ENCODE measurements around the gene RMI1.
"Not testable (repeated sequence)": the region's sequence is repeated elsewhere in the genome, so short reads cannot be mapped to it uniquely, and the experiment has no call there.

RMI1 gene

GRCh38 chr9:84001621-84002020 lies 21.0 kb downstream of the RMI1 start:
- H3K4me3 ChIP-seq (ENCODE audit: low read length) = no peak overlapping the region
- no peak for DNase-seq (ENCODE audit: low read depth)
- TF ChIP-seq, protein P1, sequence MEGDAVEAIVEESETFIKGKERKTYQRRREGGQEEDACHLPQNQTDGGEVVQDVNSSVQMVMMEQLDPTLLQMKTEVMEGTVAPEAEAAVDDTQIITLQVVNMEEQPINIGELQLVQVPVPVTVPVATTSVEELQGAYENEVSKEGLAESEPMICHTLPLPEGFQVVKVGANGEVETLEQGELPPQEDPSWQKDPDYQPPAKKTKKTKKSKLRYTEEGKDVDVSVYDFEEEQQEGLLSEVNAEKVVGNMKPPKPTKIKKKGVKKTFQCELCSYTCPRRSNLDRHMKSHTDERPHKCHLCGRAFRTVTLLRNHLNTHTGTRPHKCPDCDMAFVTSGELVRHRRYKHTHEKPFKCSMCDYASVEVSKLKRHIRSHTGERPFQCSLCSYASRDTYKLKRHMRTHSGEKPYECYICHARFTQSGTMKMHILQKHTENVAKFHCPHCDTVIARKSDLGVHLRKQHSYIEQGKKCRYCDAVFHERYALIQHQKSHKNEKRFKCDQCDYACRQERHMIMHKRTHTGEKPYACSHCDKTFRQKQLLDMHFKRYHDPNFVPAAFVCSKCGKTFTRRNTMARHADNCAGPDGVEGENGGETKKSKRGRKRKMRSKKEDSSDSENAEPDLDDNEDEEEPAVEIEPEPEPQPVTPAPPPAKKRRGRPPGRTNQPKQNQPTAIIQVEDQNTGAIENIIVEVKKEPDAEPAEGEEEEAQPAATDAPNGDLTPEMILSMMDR (conservative IDR thresholded peaks at IDR 0.05; ENCODE audit: low read depth, low read length) = no peak

DNA sequence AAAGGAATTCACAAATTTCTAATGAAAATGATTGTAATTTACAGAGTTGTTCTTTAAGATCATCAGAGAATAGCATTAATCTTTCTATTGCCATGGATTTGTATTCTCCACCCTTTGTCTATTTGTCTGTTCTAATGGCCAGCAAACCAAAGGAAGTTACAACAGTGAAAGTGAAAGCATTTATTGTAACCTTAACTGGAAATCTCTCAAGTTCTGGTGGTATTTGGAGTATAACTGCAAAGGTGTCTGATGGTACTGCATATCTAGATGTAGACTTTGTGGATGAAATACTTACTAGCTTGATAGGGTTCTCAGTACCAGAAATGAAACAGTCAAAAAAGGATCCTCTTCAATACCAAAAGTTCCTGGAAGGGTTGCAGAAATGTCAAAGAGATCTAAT lies 21.7 kb downstream of the RMI1 start:
- TF ChIP-seq, protein P1 (conservative IDR thresholded peaks at IDR 0.05; ENCODE audit: low read depth, low read length) = no peak
- H3K4me3 ChIP-seq (ENCODE audit: low read length) = no peak overlapping the region
- DNase-seq (ENCODE audit: low read depth) = no peak

DNA sequence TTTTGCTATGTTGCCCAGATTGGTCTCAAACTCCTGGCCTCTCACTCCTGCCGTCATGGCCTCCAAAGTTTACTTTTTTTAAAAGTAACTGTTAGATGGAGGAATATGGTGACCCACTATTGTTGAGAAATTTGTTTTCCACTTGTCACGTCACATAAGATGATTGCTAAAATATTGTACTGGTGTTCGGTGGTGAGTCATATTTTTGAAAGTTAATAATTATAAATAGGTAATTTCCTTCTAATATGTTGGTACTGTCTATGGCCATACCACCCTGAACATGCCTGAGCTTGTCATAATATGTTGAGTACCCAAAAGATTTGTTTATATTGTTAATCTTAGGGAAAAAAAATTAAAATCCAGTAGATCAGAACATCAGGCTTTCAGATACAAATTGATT lies 22.6 kb downstream of the RMI1 start:
- H3K4me3 ChIP-seq (ENCODE audit: low read length) = no peak overlapping the region
- TF ChIP-seq, protein P1 (conservative IDR thresholded peaks at IDR 0.05; ENCODE audit: low read depth, low read length) = no peak
- no peak for DNase-seq (ENCODE audit: low read depth)

DNA sequence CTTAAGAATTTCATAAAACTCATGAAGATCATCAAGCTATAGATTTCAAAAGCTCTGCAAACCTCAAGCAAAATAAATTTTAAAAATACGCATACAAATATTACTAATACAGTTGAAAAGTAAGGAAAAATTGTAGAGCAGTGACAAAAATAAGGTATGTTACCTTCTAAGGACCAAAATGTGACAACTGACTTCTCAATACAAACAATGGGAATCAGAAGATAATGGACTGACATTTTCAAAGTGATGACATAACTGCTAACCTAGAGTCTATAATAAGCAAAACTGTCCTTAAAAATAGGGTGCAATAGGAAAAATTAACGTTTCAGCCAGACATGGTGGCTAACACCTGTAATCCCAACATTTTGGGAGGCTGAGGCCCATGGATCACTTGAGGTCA lies 27.1 kb downstream of the RMI1 start:
- no peak for DNase-seq (ENCODE audit: low read depth)
- no peak overlapping the region for H3K4me3 ChIP-seq (ENCODE audit: low read length)
- TF ChIP-seq, protein P1 (conservative IDR thresholded peaks at IDR 0.05; ENCODE audit: low read depth, low read length) = no peak

DNA sequence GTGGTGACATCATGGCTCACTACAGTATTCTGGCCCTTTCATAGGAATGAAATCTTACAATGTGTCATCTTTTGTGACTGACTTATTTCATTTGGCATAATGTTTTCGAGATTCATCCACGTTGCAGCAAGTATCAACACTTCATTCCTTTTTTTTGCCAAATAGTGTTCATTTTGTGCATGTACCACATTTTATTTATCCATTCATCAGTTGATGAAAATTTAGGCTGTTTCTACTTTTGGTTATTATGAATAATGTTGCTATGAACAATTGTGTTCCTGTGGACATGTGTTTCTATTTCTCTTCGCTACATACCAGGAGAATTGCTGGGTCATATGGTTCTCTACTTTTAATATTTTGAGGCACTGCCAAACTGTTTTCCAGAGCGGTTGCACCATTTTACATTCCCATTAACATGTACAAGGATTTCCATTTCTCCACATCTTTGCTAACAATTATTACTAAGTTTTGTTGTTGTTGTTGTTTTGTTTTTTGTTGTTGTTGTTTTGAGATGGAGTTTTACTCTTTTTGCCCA lies 43.5 kb downstream of the RMI1 start:
- TF ChIP-seq, protein P1 (conservative IDR thresholded peaks at IDR 0.05; ENCODE audit: low read depth, low read length) = no peak
- no peak overlapping the region for H3K4me3 ChIP-seq (ENCODE audit: low read length)
- no peak for DNase-seq (ENCODE audit: low read depth)

- no peak for DNase-seq (ENCODE audit: low read depth)
- TF ChIP-seq, protein P1 (conservative IDR thresholded peaks at IDR 0.05; ENCODE audit: low read depth, low read length) = no peak
- H3K4me3 ChIP-seq (ENCODE audit: low read length) = no peak overlapping the region
These were observed 46.6 kb downstream of the RMI1 start for GRCh38 chr9:84027201-84027600.

DNA sequence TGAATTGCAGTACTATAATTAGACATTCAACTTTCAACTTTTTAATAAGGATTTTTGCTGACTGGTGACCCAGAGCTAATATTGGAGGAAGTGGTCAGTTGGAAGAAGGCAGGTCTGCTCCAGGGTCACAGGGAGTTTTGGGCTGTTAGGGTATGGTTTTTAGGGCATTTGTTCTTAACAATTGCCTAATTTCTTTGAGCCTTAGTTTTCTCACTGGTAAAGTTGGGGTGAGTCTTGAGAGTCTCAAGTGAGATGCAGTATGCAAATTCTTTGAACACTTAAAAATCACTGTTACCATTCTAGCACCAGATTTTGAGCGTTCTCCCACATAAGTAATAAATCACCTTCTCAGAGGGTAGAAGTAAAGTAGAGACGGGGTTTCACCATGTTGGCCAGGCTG lies 50.9 kb downstream of the RMI1 start:
- TF ChIP-seq, protein P1 (conservative IDR thresholded peaks at IDR 0.05; ENCODE audit: low read depth, low read length) = no peak
- no peak for DNase-seq (ENCODE audit: low read depth)
- no peak overlapping the region for H3K4me3 ChIP-seq (ENCODE audit: low read length)

- DNase-seq (ENCODE audit: low read depth); H3K4me3 ChIP-seq (ENCODE audit: low read length): not testable (repeated sequence)
These were observed 61.3 kb downstream of the RMI1 start for GRCh38 chr9:84041857-84042256.

Data from retinal pigment epithelial cell (primary cell).